Subcutaneous adipose tissue (tissue), 4 donors: Measurements from ENCODE around the gene PACRG. TPM values are rescaled to one million over a fixed set of nuclear protein-coding genes. Genes with fewer than 3 reads are reported as not detected.

Source experiments
- total RNA-seq, 4 donors: library from RNA; depleted of rRNA; stranded (reverse); fragments of >200 nt; gene quantifications; one replicate each; pipeline ENCODE4 v1.1.0, GENCODE V29; 2016
- TF ChIP-seq, protein P1 (sequence below): fragments of 450-650 bp; IDR thresholded peaks from one replicate; pipeline ENCODE4 v1.5.1; 2016; ENCODE audit warnings: low read depth, mild to moderate bottlenecking, control low read depth, antibody characterized with exemption, moderate library complexity

Gene PACRG
- total RNA-seq, 4 donors from 2014 or later, result 0.34 TPM; not detected in 3

DNA sequence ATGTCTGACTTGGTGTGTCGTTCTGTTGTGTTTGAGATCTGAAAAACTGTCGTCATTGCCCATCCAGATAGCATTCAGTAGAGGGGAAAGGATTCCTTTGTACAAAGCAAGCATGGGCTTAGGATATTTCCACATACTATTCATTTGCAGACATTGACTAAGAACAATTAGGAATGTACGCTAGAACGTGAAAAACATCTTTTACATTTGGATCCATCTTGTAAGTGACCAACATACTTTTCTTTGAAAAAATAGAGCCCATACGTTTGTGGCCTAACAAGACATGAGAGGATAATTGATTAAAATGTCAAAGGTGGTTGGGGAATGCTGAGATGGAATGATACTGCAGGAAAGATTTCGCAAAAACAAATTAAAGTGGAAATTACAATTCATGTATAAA is 461.0 kb downstream of the PACRG start:
- TF ChIP-seq, protein P1, sequence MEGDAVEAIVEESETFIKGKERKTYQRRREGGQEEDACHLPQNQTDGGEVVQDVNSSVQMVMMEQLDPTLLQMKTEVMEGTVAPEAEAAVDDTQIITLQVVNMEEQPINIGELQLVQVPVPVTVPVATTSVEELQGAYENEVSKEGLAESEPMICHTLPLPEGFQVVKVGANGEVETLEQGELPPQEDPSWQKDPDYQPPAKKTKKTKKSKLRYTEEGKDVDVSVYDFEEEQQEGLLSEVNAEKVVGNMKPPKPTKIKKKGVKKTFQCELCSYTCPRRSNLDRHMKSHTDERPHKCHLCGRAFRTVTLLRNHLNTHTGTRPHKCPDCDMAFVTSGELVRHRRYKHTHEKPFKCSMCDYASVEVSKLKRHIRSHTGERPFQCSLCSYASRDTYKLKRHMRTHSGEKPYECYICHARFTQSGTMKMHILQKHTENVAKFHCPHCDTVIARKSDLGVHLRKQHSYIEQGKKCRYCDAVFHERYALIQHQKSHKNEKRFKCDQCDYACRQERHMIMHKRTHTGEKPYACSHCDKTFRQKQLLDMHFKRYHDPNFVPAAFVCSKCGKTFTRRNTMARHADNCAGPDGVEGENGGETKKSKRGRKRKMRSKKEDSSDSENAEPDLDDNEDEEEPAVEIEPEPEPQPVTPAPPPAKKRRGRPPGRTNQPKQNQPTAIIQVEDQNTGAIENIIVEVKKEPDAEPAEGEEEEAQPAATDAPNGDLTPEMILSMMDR, result no peak

DNA sequence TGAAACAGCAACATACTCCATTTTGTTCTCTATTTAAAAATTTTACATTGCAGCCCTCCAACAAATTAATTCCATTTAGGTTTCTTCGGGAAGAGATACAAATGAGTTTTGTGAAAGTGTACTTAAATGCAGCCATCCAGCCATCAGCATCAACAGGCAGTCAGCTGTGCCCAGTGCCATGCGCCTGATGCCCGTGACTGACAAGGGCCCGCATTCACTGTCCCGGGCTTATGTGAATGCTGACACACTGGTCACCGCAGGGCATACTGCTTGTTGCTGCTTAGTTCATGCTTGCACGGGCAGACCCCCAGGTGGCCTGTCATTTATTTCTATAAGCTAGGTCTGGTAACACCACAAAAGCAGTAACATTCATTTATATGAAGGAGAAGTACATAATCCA is 461.8 kb downstream of the PACRG start:
- TF ChIP-seq, protein P1, result no peak

DNA sequence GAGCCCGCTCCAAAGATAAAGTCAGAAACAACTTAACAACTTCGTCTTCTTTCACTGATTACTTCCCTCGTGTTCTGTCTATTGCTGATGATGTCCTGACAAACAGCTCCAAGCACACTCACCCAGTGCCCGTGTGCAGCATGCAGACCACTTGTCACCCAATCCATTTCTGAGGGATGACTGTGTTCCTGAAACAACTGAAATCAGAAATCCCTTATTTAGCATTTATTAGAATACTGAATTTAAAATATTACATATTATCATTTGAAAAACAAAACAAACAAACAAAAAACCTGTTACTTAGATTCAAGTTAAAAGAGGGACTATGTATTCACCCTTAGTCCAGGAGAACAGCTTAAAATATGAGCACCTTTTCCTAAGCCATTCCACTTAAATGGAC is 463.0 kb downstream of the PACRG start:
- TF ChIP-seq, protein P1, result no peak

DNA sequence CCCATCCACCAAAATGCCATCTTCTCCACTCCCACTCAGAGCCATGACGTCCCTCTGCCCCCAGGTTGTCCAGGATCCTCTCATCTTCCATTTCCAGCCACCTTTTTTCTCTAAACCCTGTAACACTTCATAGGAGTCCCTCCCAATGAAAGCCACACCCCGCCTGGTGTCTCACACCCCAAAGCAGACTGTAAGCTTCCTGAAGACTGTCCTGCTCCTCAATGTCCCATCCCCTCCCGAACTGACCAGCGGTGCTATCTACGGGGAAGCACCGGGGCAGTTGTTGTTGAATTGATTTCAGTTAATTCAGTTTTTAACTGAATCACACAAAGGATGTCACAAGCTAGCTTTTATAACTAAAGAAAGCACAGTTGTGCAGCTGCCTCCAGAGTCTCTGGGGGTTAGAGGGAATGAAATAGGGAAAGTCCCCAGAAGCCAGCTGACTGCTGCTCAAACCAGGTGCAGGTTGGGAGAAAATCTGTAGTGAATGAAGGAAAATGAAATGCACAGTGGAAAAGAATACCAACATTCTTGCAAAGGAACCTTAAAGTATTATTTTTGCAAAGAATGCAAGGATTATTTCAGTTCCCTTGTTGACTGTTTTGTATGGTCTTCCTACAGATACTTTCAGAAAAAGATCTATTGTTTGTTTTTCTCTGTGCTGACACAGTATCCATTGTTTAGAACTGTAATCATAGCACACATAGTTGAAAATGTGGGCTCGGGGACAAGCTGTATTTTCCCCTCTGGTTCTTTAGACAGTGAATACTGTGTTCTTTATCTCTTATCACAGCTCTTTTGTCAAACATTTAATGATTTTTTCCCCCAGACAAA is 464.1 kb downstream of the PACRG start:
- TF ChIP-seq, protein P1, result no peak

DNA sequence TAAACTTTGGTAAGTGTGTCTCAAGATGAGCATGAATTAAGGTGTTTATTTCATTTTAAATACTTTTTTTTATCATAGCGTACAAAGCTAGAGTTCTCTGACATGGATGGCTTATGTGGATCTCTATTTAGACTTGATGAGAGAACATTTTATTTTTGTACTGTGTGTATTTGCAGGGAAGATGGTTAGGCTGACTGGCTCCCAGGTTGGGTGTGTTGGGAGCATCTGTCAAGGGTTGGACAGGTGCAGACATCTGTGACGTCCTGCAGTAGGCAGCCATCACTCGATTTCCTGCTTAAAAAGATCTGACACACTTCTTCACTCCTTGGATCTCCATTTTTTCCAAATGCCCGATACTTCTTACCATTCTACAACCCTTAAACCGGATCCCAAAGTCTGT is 464.8 kb downstream of the PACRG start:
- TF ChIP-seq, protein P1, result no peak

DNA sequence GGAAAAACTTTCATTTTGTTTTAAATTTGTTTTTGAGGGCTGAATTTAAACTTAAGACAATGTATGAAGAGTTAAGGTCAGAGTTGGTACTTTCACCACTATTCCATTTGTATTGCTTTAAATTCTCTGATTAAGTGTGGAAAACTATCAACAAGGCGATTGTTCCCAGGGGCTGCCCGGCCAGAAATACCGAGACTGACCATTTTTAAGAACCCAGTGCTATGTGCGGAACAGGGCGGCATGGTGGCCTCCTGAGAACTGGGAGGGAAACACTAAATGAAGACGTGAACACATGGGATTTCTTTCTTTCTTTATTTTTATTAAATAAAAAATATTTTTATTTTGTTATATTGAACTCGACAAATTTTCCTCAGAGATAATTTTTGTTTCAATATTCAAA is 465.6 kb downstream of the PACRG start:
- TF ChIP-seq, protein P1, result no peak

DNA sequence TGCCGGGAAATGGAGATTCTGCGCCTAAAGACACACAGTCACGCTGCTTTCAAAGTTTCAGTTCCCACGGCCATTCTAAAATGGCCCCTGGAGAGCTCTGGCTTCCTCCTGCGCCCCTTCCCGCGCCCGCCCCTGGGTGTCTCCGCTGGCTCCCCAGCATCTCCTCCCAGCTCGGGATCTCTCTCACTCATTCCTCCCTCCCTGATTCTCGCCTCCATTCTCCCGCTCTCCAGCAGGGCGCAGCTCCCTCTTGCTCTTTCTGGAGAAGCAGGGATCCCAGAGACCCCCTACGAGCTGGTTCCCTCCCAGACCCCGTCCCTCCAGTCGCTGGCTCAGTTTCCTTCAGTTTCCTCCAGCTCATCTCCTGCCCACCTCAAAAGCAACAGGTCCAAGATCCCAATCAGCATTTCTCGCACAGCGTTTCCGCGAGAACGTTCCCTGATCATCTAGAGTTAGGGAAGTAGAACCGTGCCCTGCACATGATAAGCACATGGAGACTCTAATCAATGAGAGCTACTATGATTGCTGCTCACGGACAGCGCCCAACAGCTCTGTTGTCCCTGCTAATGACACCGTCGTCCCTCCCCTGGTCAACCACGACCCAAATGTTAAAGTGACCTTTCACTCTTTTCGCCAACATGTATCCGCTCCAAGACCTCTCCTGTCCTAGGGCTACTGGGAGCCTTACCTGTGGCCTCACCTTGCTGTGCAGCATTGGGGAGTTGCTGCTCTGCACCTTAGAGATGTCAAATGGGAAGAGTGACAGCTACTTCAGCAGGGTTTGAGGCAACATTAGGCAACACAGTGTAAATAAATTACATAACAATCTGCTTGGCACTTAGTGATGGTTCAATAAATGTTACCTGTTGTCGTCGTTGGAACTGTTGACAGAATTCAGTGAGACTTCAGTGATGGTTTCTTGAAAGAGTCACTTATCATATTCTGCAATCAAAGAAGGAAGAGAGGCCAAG is 468.2 kb downstream of the PACRG start:
- TF ChIP-seq, protein P1, result no peak
